Tibial artery (tissue), 4 donors: Measurements from ENCODE around the gene PFKM.
"Not testable (repeated sequence)": the region's sequence is repeated elsewhere in the genome, so short reads cannot be mapped to it uniquely, and the experiment has no call there.

Source experiments
- DNase-seq, 2 donors: peaks; one replicate each; pipeline ENCODE4 v3.0.0-alpha.2; 2019
- H3K27ac ChIP-seq, 2 donors: fragments of 200-600 bp; sonication (generic) in 1 of 2; 1 replicate in 1 of 2; 2 replicates in 1 of 2; pipeline ENCODE4 v1.5.1; 2018 to 2019; ENCODE audit warnings: mild to moderate bottlenecking in 1 of 2
- H3K27me3 ChIP-seq, 2 donors: fragments of 200-600 bp; sonication (generic) in 1 of 2; one replicate each; pipeline versions ENCODE4 v1.5.1 to v1.6.0; 2016 to 2019
- H3K36me3 ChIP-seq, 3 donors: fragments of 200-600 bp; sonication (generic) in 2 of 3; one replicate each; pipeline ENCODE4 v1.5.1; 2016 to 2019; ENCODE audit warnings: mild to moderate bottlenecking in 2 of 3
- H3K4me1 ChIP-seq, 4 donors: fragments of 200-600 bp; sonication (generic) in 2 of 4; 1 replicate in 3 of 4; 2 replicates in 1 of 4; pipeline ENCODE4 v1.5.1; 2016 to 2019
- H3K4me3 ChIP-seq, 2 donors: fragments of 200-600 bp; sonication (generic) in 1 of 2; 1 replicate in 1 of 2; 2 replicates in 1 of 2; pipeline ENCODE4 v1.5.1; 2018 to 2019; ENCODE audit warnings: mild to moderate bottlenecking in 2 of 2
- H3K9me3 ChIP-seq, 3 donors: fragments of 200-600 bp; sonication (generic) in 1 of 3; one replicate each; pipeline ENCODE4 v1.5.1; 2016 to 2019
- intact Hi-C: fragments of 100-400 bp; cut with DNase I; formaldehyde crosslinking; loops from one replicate; pipeline ENCODE4 v1.15.0; 2023; ENCODE audit warnings: low total_unique reads
- TF ChIP-seq, protein P1 (sequence below), 2 experiments: fragments of 200-600 bp in 1 of 2; fragments of 450-650 bp in 1 of 2; IDR thresholded peaks; one replicate each; pipeline ENCODE4 v1.5.1; 2017 to 2019; ENCODE audit warnings: antibody characterized with exemption in 2 of 2, mild to moderate bottlenecking in 1 of 2, moderate library complexity in 1 of 2

PFKM gene

GRCh38 chr12:48123169-48123568 lies 4.0 kb downstream of the PFKM start:
- H3K27ac ChIP-seq: no peak overlapping the region
- peaks cover 2 to 47% (median 9%) of the 10 kb centered on the region in 3 donors for H3K36me3 ChIP-seq
- no peaks in the 10 kb centered on the region for H3K9me3 ChIP-seq
- peaks cover 0 to 21% (median 8%) of the 10 kb centered on the region in 4 donors for H3K4me1 ChIP-seq
- DNase-seq: no peak
- TF ChIP-seq, protein P1, sequence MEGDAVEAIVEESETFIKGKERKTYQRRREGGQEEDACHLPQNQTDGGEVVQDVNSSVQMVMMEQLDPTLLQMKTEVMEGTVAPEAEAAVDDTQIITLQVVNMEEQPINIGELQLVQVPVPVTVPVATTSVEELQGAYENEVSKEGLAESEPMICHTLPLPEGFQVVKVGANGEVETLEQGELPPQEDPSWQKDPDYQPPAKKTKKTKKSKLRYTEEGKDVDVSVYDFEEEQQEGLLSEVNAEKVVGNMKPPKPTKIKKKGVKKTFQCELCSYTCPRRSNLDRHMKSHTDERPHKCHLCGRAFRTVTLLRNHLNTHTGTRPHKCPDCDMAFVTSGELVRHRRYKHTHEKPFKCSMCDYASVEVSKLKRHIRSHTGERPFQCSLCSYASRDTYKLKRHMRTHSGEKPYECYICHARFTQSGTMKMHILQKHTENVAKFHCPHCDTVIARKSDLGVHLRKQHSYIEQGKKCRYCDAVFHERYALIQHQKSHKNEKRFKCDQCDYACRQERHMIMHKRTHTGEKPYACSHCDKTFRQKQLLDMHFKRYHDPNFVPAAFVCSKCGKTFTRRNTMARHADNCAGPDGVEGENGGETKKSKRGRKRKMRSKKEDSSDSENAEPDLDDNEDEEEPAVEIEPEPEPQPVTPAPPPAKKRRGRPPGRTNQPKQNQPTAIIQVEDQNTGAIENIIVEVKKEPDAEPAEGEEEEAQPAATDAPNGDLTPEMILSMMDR (IDR thresholded peaks at IDR 0.05): no peak
- no peak overlapping the region for H3K4me3 ChIP-seq
- H3K27me3 ChIP-seq: no peaks in the 10 kb centered on the region
- intact Hi-C loops: no loop called here

DNA sequence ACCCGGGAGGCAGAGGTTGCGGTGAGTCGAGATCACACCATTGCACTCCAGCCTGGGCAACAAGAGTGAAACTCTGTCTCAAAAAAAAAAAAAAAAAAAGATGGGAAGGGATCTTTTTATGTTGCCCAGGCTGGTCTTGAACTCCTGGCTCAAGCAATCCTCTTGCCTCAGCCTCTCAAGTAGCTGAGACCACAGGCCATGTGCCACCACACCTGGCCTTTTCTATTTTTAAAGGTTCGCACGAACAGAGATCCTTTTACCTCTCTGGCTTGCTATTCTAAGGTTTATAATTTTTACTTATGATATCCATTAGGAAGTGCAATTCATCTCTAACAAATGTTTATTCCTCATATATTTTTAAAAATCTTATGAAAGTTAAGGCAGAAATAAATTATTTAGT lies 6.4 kb downstream of the PFKM start:
- H3K4me1 ChIP-seq, H3K27me3 ChIP-seq, H3K9me3 ChIP-seq, H3K4me3 ChIP-seq, intact Hi-C loops, H3K27ac ChIP-seq, DNase-seq: not testable (repeated sequence)
- H3K36me3 ChIP-seq: peaks cover 5 to 65% (median 22%) of the 10 kb centered on the region in 3 donors

DNA sequence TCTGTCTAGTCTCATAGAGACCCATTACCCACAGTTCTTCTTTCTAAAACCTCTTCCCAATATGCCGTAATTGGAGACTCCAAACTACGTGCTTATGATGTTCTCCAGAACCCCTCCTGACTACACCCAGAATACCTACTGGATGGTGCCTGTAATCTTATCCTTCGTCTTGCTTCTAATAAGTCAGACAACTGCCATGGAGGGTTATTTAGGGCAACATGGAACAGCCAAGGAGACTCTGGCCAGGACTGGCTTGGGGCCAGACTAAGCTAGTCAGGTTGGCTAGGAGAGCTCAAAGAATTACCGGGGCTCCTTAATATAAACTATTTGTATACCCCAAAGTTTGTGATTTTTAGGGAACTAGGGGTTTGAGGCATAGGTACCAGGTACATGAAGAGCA lies 6.8 kb downstream of the PFKM start:
- Histone ChIP-seq H3K9me3 (no peaks in the 10 kb centered on the region), H3K36me3 (peaks cover 7 to 69% (median 27%) of the 10 kb centered on the region in 3 donors), H3K27me3 (no peaks in the 10 kb centered on the region), H3K4me1 (peaks cover 0 to 6% (median 0%) of the 10 kb centered on the region in 4 donors), H3K4me3 (no peak overlapping the region), H3K27ac (no peak overlapping the region)
- intact Hi-C loops: no loop called here
- TF ChIP-seq, protein P1 (IDR thresholded peaks at IDR 0.05): no peak
- no peak for DNase-seq

DNA sequence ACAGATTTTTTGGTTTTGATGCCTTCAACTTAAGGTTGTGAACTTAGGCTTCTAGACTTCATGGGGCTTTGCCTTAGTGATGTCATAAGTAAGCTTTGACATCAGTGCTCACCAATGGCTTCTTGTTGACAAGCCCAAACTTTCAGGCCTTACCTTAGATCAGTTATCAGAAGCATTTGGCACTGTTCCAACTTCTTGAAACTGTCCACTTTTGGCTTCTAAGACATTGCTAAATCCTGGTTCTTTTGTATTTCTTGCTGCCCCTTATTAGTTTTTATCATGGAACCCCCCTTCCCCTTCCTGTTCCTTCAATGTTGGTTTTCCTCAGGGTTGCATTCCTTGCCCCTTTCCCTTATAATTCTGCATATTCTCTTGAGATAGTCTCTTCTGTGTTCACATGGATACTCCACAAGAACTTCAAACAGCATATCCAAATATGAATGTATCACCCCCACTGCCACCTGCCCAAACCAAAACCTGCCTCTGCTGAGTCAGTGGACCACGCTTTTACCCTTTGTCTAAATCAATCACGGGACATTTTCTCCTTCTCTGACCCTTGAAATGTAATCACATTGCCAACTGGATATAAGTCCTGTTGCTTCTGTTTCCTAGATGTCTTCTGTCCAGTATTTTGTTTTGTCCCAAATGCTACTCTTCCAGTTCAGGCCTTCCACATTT lies 7.9 kb downstream of the PFKM start:
- no peaks in the 10 kb centered on the region for H3K9me3 ChIP-seq
- intact Hi-C loops: no loop called here
- TF ChIP-seq, protein P1 (IDR thresholded peaks at IDR 0.05): no peak
- no peak for DNase-seq
- H3K27ac ChIP-seq: no peak overlapping the region
- H3K4me3 ChIP-seq: no peak overlapping the region
- peaks cover 0 to 6% (median 0%) of the 10 kb centered on the region in 4 donors for H3K4me1 ChIP-seq
- H3K27me3 ChIP-seq: no peaks in the 10 kb centered on the region
- peaks cover 18 to 80% (median 38%) of the 10 kb centered on the region in 3 donors for H3K36me3 ChIP-seq

DNA sequence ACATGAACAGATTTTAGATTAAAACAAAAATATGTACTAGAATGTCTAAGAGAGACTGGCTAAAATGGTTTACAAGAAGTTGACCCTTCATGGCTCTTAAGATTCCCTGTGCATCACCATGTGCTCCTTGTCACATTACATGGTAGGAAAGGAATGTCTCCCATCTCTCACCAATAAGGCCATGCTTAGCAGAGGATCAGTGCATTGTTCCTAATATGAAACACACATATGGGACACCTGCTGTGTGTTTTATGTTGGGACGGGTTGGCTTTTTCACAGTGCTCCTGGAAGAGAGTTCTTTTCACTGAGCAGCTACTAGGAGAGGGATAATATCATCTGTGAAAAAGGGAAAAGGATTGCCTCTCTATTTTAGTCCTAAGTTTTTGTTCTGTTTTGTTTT lies 9.6 kb downstream of the PFKM start:
- H3K27ac ChIP-seq: no peak overlapping the region
- intact Hi-C loops: no loop called here
- DNase-seq: no peak
- no peak overlapping the region for H3K4me3 ChIP-seq
- H3K4me1 ChIP-seq: peaks cover 0 to 6% (median 0%) of the 10 kb centered on the region in 4 donors
- no peaks in the 10 kb centered on the region for H3K9me3 ChIP-seq
- peaks cover 35 to 85% (median 54%) of the 10 kb centered on the region in 3 donors for H3K36me3 ChIP-seq
- no peaks in the 10 kb centered on the region for H3K27me3 ChIP-seq
- TF ChIP-seq, protein P1 (IDR thresholded peaks at IDR 0.05): no peak

- TF ChIP-seq, protein P1 (IDR thresholded peaks at IDR 0.05): no peak
- H3K4me3 ChIP-seq: no peak overlapping the region
- DNase-seq: no peak
- H3K9me3 ChIP-seq: no peaks in the 10 kb centered on the region
- H3K4me1 ChIP-seq: peaks cover 0 to 6% (median 0%) of the 10 kb centered on the region in 4 donors
- intact Hi-C loops: no loop called here
- no peak overlapping the region for H3K27ac ChIP-seq
- peaks cover 41 to 85% (median 60%) of the 10 kb centered on the region in 3 donors for H3K36me3 ChIP-seq
- no peaks in the 10 kb centered on the region for H3K27me3 ChIP-seq
These were observed 10.2 kb downstream of the PFKM start for GRCh38 chr12:48129376-48129775.
